Esophagus muscularis mucosa (tissue), 3 donors: Measurements from ENCODE around the gene SLC39A3.

Experiments used
- POLR2A ChIP-seq: fragments of 450-650 bp; IDR thresholded peaks from one replicate; pipeline ENCODE4 v1.6.1; 2017; ENCODE audit warnings: antibody characterized with exemption, moderate library complexity, mild to moderate bottlenecking, low read depth
- POLR2AphosphoS5 ChIP-seq, 2 donors: sonication (generic); formaldehyde crosslinking; IDR thresholded peaks; one replicate each; pipeline ENCODE4 v1.6.1; 2017; ENCODE audit warnings: antibody characterized with exemption in 2 of 2
- TF ChIP-seq, protein P1 (sequence below), 3 experiments: fragments of 200-600 bp in 2 of 3; fragments of 450-650 bp in 1 of 3; sonication (generic) in 2 of 3; IDR thresholded peaks; one replicate each; pipeline ENCODE4 v1.5.1; 2017 to 2019; ENCODE audit warnings: antibody characterized with exemption in 3 of 3, mild to moderate bottlenecking in 2 of 3, moderate library complexity in 1 of 3

DNA sequence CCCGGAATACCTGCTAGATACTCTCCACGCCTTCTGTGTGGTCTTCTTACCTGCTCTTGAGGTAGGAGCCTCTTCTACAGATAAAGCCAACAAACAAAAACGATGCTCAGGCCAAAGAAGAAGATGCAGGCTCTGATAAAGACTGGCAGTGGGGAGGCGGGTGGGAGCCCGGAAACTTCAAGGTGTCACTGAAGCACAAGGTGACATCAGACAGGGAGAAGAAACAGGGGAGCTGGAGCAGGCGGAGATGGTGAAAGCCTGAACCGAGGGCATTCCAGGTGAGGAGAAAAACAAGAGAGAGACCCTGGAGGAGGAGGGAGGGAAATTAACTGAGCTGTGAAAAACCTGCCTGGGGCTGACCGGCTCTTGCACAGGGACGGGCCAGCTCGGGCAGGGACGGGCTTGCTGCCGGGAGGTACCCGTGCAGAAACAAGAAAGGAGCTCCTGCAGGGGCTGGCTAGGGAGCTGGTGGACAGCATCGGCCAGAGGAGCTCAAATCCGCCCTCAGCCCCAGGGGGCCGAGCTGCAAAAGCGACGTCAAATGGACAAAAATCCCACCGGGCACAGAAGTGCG is 56.3 kb downstream of the SLC39A3 start:
- TF ChIP-seq POLR2A (no peak), POLR2AphosphoS5 (IDR thresholded peaks at IDR 0.05) (no peak)
- TF ChIP-seq, protein P1, sequence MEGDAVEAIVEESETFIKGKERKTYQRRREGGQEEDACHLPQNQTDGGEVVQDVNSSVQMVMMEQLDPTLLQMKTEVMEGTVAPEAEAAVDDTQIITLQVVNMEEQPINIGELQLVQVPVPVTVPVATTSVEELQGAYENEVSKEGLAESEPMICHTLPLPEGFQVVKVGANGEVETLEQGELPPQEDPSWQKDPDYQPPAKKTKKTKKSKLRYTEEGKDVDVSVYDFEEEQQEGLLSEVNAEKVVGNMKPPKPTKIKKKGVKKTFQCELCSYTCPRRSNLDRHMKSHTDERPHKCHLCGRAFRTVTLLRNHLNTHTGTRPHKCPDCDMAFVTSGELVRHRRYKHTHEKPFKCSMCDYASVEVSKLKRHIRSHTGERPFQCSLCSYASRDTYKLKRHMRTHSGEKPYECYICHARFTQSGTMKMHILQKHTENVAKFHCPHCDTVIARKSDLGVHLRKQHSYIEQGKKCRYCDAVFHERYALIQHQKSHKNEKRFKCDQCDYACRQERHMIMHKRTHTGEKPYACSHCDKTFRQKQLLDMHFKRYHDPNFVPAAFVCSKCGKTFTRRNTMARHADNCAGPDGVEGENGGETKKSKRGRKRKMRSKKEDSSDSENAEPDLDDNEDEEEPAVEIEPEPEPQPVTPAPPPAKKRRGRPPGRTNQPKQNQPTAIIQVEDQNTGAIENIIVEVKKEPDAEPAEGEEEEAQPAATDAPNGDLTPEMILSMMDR (IDR thresholded peaks at IDR 0.05), result no peak
